ENCODE data around the gene GAK. TPM values are rescaled to one million over a fixed set of nuclear protein-coding genes. Genes with fewer than 3 reads are reported as not detected.

GAK gene
- total and polyA plus RNA-seq, 4 donors, result 41.8 to 78.8 (median 61.1) TPM

GRCh38 chr4:958696-959337, 26.7 kb upstream of the GAK start:
- Histone ChIP-seq H3K27ac (ENCODE audit: low read depth, low read length) (no peak overlapping the region), H3K27me3 (ENCODE audit: control insufficient read depth, insufficient read depth, low read length) (no peaks in the 10 kb centered on the region), H3K4me1 (ENCODE audit: control insufficient read depth, insufficient read depth, low read length) (no peaks in the 10 kb centered on the region), H3K36me3 (ENCODE audit: control insufficient read depth, insufficient read depth, low read length) (peaks cover 97% of the 10 kb centered on the region), H3K9me3 (ENCODE audit: control insufficient read depth, insufficient read depth, low read length) (no peaks in the 10 kb centered on the region), H3K4me3 (ENCODE audit: low read depth, low read length) (no peak overlapping the region)
- 82% methylated on average over 14 of the region's 17 CpGs for WGBS (ENCODE audit: insufficient coverage)
- DNase-seq (ENCODE audit: low read depth in 4 of 6, low spot score in 6 of 6), result no peak

GRCh38 chr4:958314-958665, 26.2 kb upstream of the GAK start:
- 95% methylated on average over 10 of the region's 17 CpGs for WGBS (ENCODE audit: insufficient coverage)
- Histone ChIP-seq H3K4me1 (ENCODE audit: control insufficient read depth, insufficient read depth, low read length) (no peaks in the 10 kb centered on the region), H3K4me3 (ENCODE audit: low read depth, low read length) (no peak overlapping the region), H3K36me3 (ENCODE audit: control insufficient read depth, insufficient read depth, low read length) (peaks cover 97% of the 10 kb centered on the region), H3K9me3 (ENCODE audit: control insufficient read depth, insufficient read depth, low read length) (no peaks in the 10 kb centered on the region), H3K27ac (ENCODE audit: low read depth, low read length) (no peak overlapping the region), H3K27me3 (ENCODE audit: control insufficient read depth, insufficient read depth, low read length) (no peaks in the 10 kb centered on the region)
- DNase-seq (ENCODE audit: low read depth in 4 of 6, low spot score in 6 of 6), result peak in 1 of 6 donors; percentile 1

- no peaks in the 10 kb centered on the region for H3K4me1 ChIP-seq (ENCODE audit: control insufficient read depth, insufficient read depth, low read length)
- DNase-seq (ENCODE audit: low read depth in 4 of 6, low spot score in 6 of 6), result no peak
- WGBS (ENCODE audit: insufficient coverage), result 88% methylated on average over 45 of the region's 45 CpGs
- H3K9me3 ChIP-seq (ENCODE audit: control insufficient read depth, insufficient read depth, low read length), result no peaks in the 10 kb centered on the region
- H3K27ac ChIP-seq (ENCODE audit: low read depth, low read length), result no peak overlapping the region
- H3K4me3 ChIP-seq (ENCODE audit: low read depth, low read length), result no peak overlapping the region
- no peaks in the 10 kb centered on the region for H3K27me3 ChIP-seq (ENCODE audit: control insufficient read depth, insufficient read depth, low read length)
- peaks cover 97% of the 10 kb centered on the region for H3K36me3 ChIP-seq (ENCODE audit: control insufficient read depth, insufficient read depth, low read length)
Observed at GRCh38 chr4:957581-958313, 25.6 kb upstream of the GAK start.

GRCh38 chr4:957231-957580, 25.1 kb upstream of the GAK start:
- peaks cover 97% of the 10 kb centered on the region for H3K36me3 ChIP-seq (ENCODE audit: control insufficient read depth, insufficient read depth, low read length)
- peak in 1 of 6 donors; percentile 1 for DNase-seq (ENCODE audit: low read depth in 4 of 6, low spot score in 6 of 6)

DNA sequence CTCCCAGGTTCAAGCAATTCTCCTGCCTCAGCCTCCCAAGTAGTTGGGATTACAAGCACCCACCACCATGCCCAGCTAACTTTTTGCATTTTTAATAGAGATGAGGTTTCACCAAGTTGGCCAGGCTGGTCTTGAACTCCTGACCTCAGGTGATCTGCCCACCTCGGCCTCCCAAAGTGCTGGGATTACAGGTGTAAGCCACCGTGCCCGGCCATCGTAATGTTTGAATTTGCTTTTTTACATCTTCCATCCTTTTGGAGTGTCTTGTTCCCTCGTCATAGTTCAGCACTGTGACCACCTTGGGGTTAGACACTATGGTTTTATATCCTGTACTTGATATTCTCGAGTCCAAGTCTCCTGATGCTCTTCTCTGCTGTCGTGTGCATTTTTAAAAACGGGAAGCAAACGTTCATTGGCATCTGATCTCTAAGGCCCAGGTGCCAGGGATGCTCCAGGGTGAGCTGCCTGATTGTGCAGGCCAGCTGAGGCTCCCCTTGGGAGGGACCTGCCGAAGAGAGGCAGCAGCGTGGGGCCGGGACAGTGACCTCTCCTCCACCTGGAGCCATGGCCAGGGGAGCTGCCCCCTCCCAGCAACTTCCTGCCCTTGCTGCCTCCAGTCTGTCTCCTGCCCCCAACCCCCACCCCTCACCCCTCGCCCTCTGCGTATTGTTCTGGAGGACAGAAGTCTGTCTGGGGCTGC, 24.6 kb upstream of the GAK start:
- Histone ChIP-seq H3K9me3 (ENCODE audit: control insufficient read depth, insufficient read depth, low read length) (no peaks in the 10 kb centered on the region), H3K27me3 (ENCODE audit: control insufficient read depth, insufficient read depth, low read length) (no peaks in the 10 kb centered on the region), H3K4me3 (ENCODE audit: low read depth, low read length) (no peak overlapping the region), H3K4me1 (ENCODE audit: control insufficient read depth, insufficient read depth, low read length) (no peaks in the 10 kb centered on the region), H3K27ac (ENCODE audit: low read depth, low read length) (no peak overlapping the region), H3K36me3 (ENCODE audit: control insufficient read depth, insufficient read depth, low read length) (peaks cover 97% of the 10 kb centered on the region)
- 79% methylated on average over 11 of the region's 14 CpGs for WGBS (ENCODE audit: insufficient coverage)
- peak in 1 of 6 donors; percentile 0 for DNase-seq (ENCODE audit: low read depth in 4 of 6, low spot score in 6 of 6)

More at GRCh38 chr4:957231-957580, 25.1 kb upstream of the GAK start:
- WGBS (ENCODE audit: insufficient coverage), result 75% methylated on average over 8 of the region's 8 CpGs
- no peaks in the 10 kb centered on the region for H3K27me3 ChIP-seq (ENCODE audit: control insufficient read depth, insufficient read depth, low read length)
- no peak overlapping the region for H3K27ac ChIP-seq (ENCODE audit: low read depth, low read length)
- H3K4me1 ChIP-seq (ENCODE audit: control insufficient read depth, insufficient read depth, low read length), result no peaks in the 10 kb centered on the region
- no peak overlapping the region for H3K4me3 ChIP-seq (ENCODE audit: low read depth, low read length)
- no peaks in the 10 kb centered on the region for H3K9me3 ChIP-seq (ENCODE audit: control insufficient read depth, insufficient read depth, low read length)

DNA sequence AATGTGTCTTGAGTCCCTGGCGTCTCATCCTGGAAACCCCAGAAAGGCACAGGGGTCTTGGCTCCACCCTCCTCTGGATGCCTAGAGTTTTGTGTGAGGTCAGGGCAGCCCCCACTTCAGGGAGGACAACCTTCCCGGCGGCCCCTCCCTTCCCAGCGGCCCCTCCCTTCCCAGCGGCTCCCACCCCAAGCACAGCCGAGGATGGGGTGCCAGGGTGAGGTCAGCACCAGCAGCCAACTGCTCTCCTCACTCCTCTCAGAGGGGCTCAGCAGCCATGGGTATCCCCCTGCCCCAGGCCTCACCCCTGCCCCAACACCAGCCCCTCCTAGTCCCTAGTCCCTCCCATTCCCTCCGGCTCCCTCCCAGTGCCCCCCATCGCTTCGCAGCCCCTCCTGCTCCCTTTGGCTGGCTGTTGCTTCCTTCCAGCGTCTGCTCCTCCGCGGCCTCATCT, 23.8 kb upstream of the GAK start:
- H3K36me3 ChIP-seq (ENCODE audit: control insufficient read depth, insufficient read depth, low read length), result peaks cover 96% of the 10 kb centered on the region

DNA sequence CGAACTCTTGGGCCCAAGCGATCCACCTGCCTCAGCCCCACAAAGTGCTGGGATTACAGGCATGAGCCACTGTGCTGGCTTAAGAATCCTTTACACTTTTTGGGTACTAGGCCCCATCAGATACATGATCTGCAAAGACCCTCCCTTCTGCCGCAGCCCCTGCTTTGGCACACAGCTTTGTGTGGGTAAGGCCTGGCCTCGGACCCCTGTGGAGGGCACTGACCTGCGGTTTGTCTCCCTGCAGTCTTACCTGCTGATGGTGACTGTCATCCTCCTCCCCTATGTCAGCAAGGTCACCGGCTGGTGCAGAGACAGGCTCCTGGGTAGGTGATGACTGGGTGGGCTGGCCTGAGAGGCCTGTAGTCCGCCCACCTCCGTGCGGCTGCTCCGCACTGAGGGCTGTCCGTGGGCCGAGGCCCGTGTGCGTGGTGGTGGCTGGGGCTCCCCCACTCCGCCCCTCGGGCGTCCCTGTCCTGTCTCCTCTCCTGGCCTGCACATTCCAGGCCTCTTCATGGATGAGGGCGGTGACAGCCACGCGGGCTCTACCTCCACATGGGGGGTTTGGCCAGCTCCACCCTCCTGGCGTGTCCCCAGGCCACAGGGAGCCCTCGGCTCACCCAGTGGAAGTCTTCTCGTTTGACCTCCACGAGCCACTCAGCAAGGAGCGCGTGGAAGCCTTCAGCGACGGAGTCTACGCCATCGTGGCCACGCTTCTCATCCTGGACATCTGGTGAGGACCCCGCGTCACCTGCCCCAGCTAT, 23.2 kb upstream of the GAK start:
- H3K4me1 ChIP-seq (ENCODE audit: control insufficient read depth, insufficient read depth, low read length), result no peaks in the 10 kb centered on the region
- H3K27ac ChIP-seq (ENCODE audit: low read depth, low read length), result no peak overlapping the region
- H3K27me3 ChIP-seq (ENCODE audit: control insufficient read depth, insufficient read depth, low read length), result no peaks in the 10 kb centered on the region
- H3K9me3 ChIP-seq (ENCODE audit: control insufficient read depth, insufficient read depth, low read length), result no peaks in the 10 kb centered on the region
- H3K4me3 ChIP-seq (ENCODE audit: low read depth, low read length), result no peak overlapping the region
- peaks cover 94% of the 10 kb centered on the region for H3K36me3 ChIP-seq (ENCODE audit: control insufficient read depth, insufficient read depth, low read length)
- WGBS (ENCODE audit: insufficient coverage), result 92% methylated on average over 32 of the region's 33 CpGs
- peak in 1 of 6 donors; percentile 0 for DNase-seq (ENCODE audit: low read depth in 4 of 6, low spot score in 6 of 6)

More for the DNA sequence above, 23.8 kb upstream of the GAK start:
- Histone ChIP-seq H3K4me3 (ENCODE audit: low read depth, low read length) (no peak overlapping the region), H3K27ac (ENCODE audit: low read depth, low read length) (no peak overlapping the region), H3K9me3 (ENCODE audit: control insufficient read depth, insufficient read depth, low read length) (no peaks in the 10 kb centered on the region), H3K27me3 (ENCODE audit: control insufficient read depth, insufficient read depth, low read length) (no peaks in the 10 kb centered on the region), H3K4me1 (ENCODE audit: control insufficient read depth, insufficient read depth, low read length) (no peaks in the 10 kb centered on the region)
- 78% methylated on average over 9 of the region's 12 CpGs for WGBS (ENCODE audit: insufficient coverage)
- DNase-seq (ENCODE audit: low read depth in 4 of 6, low spot score in 6 of 6), result no peak

GRCh38 chr4:954211-955020, 22.3 kb upstream of the GAK start:
- no peak overlapping the region for H3K4me3 ChIP-seq (ENCODE audit: low read depth, low read length)
- peaks cover 91% of the 10 kb centered on the region for H3K36me3 ChIP-seq (ENCODE audit: control insufficient read depth, insufficient read depth, low read length)
- H3K4me1 ChIP-seq (ENCODE audit: control insufficient read depth, insufficient read depth, low read length), result no peaks in the 10 kb centered on the region
- H3K9me3 ChIP-seq (ENCODE audit: control insufficient read depth, insufficient read depth, low read length), result no peaks in the 10 kb centered on the region
- H3K27ac ChIP-seq (ENCODE audit: low read depth, low read length), result no peak overlapping the region
- 93% methylated on average over 11 of the region's 17 CpGs for WGBS (ENCODE audit: insufficient coverage)
- no peak for DNase-seq (ENCODE audit: low read depth in 4 of 6, low spot score in 6 of 6)
- no peaks in the 10 kb centered on the region for H3K27me3 ChIP-seq (ENCODE audit: control insufficient read depth, insufficient read depth, low read length)

GRCh38 chr4:953574-953915, 21.4 kb upstream of the GAK start:
- H3K36me3 ChIP-seq (ENCODE audit: control insufficient read depth, insufficient read depth, low read length), result peaks cover 88% of the 10 kb centered on the region
- no peaks in the 10 kb centered on the region for H3K27me3 ChIP-seq (ENCODE audit: control insufficient read depth, insufficient read depth, low read length)
- 99% methylated on average over 9 of the region's 13 CpGs for WGBS (ENCODE audit: insufficient coverage)
- H3K4me1 ChIP-seq (ENCODE audit: control insufficient read depth, insufficient read depth, low read length), result no peaks in the 10 kb centered on the region
- DNase-seq (ENCODE audit: low read depth in 4 of 6, low spot score in 6 of 6), result peak in 1 of 6 donors; percentile 0
- H3K4me3 ChIP-seq (ENCODE audit: low read depth, low read length), result no peak overlapping the region
- no peak overlapping the region for H3K27ac ChIP-seq (ENCODE audit: low read depth, low read length)
- no peaks in the 10 kb centered on the region for H3K9me3 ChIP-seq (ENCODE audit: control insufficient read depth, insufficient read depth, low read length)

All from spinal cord (tissue), 10 donors.